ENCODE data around the gene SSH2. TPM values are rescaled to one million over a fixed set of nuclear protein-coding genes. Genes with fewer than 3 reads are reported as not detected.

The SSH2 gene
- total RNA-seq, 1 experiment from 2014 or later = 22.9 TPM

DNA sequence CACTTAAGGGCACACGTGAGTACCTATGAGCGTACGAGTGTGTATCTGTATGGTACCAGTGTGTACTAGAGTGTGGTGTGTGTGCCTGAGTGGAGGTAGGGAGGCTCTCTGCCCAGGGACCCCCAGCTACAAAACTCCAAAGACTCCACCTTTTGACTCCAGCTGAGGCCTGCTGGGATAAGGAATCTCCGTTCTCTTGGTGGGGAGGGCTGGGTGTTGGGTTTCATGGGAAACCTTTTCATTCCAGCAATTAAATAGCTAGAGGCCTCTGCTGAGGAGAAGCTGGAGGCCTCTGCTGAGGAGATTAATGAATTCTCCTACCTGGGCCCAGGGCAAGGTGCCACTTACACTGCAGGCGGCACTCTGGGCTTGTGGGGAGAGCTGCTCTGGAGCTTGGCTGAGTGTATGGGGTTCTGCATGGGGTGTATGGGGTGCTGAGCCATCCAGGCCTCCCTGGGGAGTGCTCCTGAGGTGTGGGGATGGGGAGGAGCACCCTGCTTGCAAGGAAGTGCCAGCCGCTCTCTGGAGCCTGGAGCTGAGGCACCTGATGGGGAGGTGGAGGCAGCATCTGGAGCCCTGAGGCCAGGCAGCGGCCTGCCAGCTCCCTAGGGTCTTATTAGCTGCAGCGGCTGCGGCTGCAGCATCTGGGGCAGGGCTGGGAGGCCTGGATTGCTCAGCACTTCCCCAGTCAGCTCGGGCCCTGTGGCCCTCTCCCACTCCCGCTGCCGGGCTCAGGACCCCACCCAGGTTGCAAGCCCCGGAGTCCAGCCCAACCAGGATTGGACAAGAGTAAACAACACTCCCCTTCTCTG lies 332.5 kb downstream of the SSH2 start:
- peaks cover 17% of the 10 kb centered on the region for H3K36me3 Mint-ChIP-seq (ENCODE audit: insufficient read depth, unreplicated experiment)
- no peaks in the 10 kb centered on the region for H3K27me3 Mint-ChIP-seq (ENCODE audit: unreplicated experiment)
- CTCF ChIA-PET = interaction anchor here (0.6 to 2.2 kb wide), 2 partner anchors 20 to 288 kb away, joined by 4 to 13 read pairs; no protein-coding TSS in a partner anchor
- BruUV-seq (replicated peaks) = no TSS peak
- intact Hi-C loops (cut with micrococcal nuclease; ENCODE audit: unreplicated experiment) = no loop called here
- H3K27ac Mint-ChIP-seq (ENCODE audit: unreplicated experiment) = no peak overlapping the region
- H3K4me3 Mint-ChIP-seq (ENCODE audit: low read depth, unreplicated experiment) = no peak overlapping the region
- no peak for DNase-seq
- TF ChIP-seq, protein P1, sequence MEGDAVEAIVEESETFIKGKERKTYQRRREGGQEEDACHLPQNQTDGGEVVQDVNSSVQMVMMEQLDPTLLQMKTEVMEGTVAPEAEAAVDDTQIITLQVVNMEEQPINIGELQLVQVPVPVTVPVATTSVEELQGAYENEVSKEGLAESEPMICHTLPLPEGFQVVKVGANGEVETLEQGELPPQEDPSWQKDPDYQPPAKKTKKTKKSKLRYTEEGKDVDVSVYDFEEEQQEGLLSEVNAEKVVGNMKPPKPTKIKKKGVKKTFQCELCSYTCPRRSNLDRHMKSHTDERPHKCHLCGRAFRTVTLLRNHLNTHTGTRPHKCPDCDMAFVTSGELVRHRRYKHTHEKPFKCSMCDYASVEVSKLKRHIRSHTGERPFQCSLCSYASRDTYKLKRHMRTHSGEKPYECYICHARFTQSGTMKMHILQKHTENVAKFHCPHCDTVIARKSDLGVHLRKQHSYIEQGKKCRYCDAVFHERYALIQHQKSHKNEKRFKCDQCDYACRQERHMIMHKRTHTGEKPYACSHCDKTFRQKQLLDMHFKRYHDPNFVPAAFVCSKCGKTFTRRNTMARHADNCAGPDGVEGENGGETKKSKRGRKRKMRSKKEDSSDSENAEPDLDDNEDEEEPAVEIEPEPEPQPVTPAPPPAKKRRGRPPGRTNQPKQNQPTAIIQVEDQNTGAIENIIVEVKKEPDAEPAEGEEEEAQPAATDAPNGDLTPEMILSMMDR (IDR thresholded peaks at IDR 0.05; ENCODE audit: unreplicated experiment) = no peak
- H3K4me1 Mint-ChIP-seq (ENCODE audit: low read depth, unreplicated experiment) = peaks cover 3% of the 10 kb centered on the region
- H3K9me3 Mint-ChIP-seq (ENCODE audit: low read depth, unreplicated experiment) = no peaks in the 10 kb centered on the region

DNA sequence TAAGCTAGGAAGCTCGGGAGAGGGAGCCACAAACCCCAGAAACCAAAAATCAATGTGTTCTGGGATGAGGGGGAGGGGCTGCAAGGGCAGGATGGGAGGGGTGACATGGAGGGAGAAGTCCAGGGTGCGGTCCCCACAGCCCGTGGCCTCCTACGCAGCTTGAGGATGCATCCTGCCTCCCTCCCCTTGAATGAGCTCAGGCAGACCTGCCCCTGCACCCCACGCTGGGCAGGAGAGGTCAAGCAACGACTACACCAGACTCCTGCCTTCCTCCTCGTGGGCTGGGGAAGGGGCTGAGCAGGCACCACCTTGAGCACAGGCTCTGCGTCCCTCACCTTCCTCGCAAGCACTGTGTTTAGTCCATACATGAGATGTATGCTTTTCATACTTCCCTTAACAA lies 333.2 kb downstream of the SSH2 start:
- H3K36me3 Mint-ChIP-seq (ENCODE audit: insufficient read depth, unreplicated experiment) = peaks cover 25% of the 10 kb centered on the region
- CTCF ChIA-PET = interaction anchor here (0.6 to 2.2 kb wide), 2 partner anchors 21 to 289 kb away, joined by 4 to 13 read pairs; no protein-coding TSS in a partner anchor
- H3K9me3 Mint-ChIP-seq (ENCODE audit: low read depth, unreplicated experiment) = no peaks in the 10 kb centered on the region
- no peak overlapping the region for H3K27ac Mint-ChIP-seq (ENCODE audit: unreplicated experiment)
- BruUV-seq (replicated peaks) = no TSS peak
- TF ChIP-seq, protein P1 (IDR thresholded peaks at IDR 0.05; ENCODE audit: unreplicated experiment) = no peak
- no peaks in the 10 kb centered on the region for H3K27me3 Mint-ChIP-seq (ENCODE audit: unreplicated experiment)
- intact Hi-C loops (cut with micrococcal nuclease; ENCODE audit: unreplicated experiment) = no loop called here
- H3K4me3 Mint-ChIP-seq (ENCODE audit: low read depth, unreplicated experiment) = no peak overlapping the region
- no peak for DNase-seq
- peaks cover 10% of the 10 kb centered on the region for H3K4me1 Mint-ChIP-seq (ENCODE audit: low read depth, unreplicated experiment)

DNA sequence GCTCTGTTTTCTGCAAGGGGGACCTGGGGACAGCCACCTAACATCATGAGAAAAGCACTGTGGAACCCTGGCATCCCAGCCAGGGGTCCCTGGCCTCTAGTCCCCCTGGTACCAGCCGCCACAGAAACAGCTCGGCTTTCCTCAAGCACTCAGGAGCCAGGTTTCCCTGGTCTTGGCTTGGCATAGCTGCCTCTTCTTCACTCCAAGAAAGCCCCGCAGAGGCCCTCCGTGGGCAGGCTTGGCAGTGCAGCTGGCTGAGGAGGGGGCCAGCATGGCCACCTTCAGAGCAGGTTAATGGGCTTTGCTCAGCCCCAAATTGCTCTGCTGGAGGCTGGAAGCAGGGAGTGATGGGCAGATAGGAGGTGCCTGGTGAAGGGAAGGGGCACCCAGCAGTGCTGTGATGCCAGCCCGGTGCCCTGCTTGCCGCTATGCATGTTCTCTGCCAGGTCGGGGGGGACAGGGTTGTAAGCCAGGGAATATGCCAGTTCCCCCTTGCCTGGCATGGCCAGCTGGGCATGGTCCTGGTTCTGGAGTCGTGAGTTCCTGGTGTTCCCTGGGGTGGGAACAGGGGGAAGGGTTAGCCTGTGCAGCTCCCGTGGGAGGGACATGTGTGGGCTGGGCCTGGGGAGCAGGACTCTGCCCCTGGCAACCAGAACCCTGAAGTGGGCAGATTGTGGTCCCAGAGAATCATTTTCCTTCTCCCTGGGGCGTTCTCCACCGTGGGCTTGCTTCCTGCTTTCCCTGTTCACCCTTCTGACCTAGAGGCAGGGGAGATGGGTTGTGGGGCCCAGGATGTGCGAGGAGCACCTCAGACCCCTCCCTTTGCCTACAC lies 333.9 kb downstream of the SSH2 start:
- Mint-ChIP-seq H3K27ac (ENCODE audit: unreplicated experiment) (no peak overlapping the region), H3K4me3 (ENCODE audit: low read depth, unreplicated experiment) (no peak overlapping the region), H3K36me3 (ENCODE audit: insufficient read depth, unreplicated experiment) (peaks cover 30% of the 10 kb centered on the region), H3K27me3 (ENCODE audit: unreplicated experiment) (no peaks in the 10 kb centered on the region), H3K9me3 (ENCODE audit: low read depth, unreplicated experiment) (no peaks in the 10 kb centered on the region), H3K4me1 (ENCODE audit: low read depth, unreplicated experiment) (peaks cover 17% of the 10 kb centered on the region)
- BruUV-seq (replicated peaks) = no TSS peak
- intact Hi-C loops (cut with micrococcal nuclease; ENCODE audit: unreplicated experiment) = no loop called here
- DNase-seq = no peak
- CTCF ChIA-PET = interaction anchor here (2.2 kb wide), 1 partner anchor 22 kb away, joined by 13 read pairs; no protein-coding TSS in a partner anchor
- TF ChIP-seq, protein P1 (IDR thresholded peaks at IDR 0.05; ENCODE audit: unreplicated experiment) = no peak

DNA sequence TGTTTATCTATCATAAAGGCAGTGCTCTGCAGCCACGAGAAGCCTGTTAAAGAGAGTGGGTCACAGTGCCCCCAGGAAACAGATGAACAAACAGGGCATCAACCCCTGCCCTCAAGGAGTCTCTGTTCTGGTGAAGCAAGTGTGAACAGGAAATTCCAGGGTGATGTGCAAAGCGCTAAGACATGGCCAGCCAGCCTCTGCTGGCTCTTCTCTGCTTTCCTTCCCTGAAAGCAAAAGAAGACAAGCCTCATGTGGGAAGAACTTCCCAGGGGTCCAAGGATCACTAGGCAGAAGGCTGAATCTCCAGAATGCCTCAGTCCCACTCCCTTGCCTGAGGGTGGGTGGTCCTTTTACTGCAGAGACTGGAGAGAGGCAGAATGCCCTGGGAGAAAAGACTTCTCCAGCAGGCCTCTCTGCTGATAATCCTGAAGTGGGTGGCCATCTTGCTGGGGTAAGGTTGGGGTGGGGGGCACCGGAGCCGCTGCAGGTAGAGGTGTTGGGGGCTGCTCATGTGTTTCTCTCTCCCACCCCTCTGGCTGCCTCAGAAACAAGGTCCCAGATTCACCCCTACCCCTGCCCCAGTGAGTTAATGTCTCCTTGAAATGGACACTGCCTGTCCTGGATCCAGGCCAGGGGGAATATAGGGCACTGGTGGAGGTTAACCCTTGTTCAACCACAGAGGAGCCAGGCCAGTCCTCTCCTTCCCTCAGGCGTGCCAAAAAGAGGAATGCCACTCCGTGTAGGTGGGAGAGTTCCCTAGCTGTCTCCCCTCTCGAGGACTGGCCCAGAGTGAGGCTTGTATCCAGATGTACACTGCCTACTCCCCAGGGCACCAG lies 334.7 kb downstream of the SSH2 start:
- Mint-ChIP-seq H3K9me3 (ENCODE audit: low read depth, unreplicated experiment) (no peaks in the 10 kb centered on the region), H3K4me1 (ENCODE audit: low read depth, unreplicated experiment) (peaks cover 25% of the 10 kb centered on the region), H3K36me3 (ENCODE audit: insufficient read depth, unreplicated experiment) (peaks cover 38% of the 10 kb centered on the region), H3K27me3 (ENCODE audit: unreplicated experiment) (no peaks in the 10 kb centered on the region), H3K27ac (ENCODE audit: unreplicated experiment) (no peak overlapping the region), H3K4me3 (ENCODE audit: low read depth, unreplicated experiment) (peak overlapping the region; percentile 79)
- BruUV-seq (replicated peaks) = no TSS peak
- no peak for DNase-seq
- intact Hi-C loops (cut with micrococcal nuclease; ENCODE audit: unreplicated experiment) = no loop called here
- TF ChIP-seq, protein P1 (IDR thresholded peaks at IDR 0.05; ENCODE audit: unreplicated experiment) = no peak
- CTCF ChIA-PET = interaction anchor here (1.2 kb wide), 1 partner anchor 20 kb away, joined by 3 read pairs; no protein-coding TSS in a partner anchor

All from Calu3 (cell line).